Measurements from ENCODE around the gene C5AR2. TPM values are rescaled to one million over a fixed set of nuclear protein-coding genes. Genes with fewer than 3 reads are reported as not detected.

Gene C5AR2
- polyA plus RNA-seq, 1 experiment: not detected

- no peak for DNase-seq (ENCODE audit: low read depth, low spot score)
- Histone ChIP-seq H3K9me3 (ENCODE audit: control insufficient read depth, insufficient read depth, low read length) (no peaks in the 10 kb centered on the region), H3K27me3 (ENCODE audit: control insufficient read depth, insufficient read depth, low read length) (no peaks in the 10 kb centered on the region), H3K4me3 (ENCODE audit: low read depth, low read length) (no peak overlapping the region), H3K27ac (ENCODE audit: low read depth, low read length) (no peak overlapping the region)
- ChIA-PET POLR2A (no interaction called here), CTCF (interaction anchor here (1.8 kb wide), 1 partner anchor 47 kb away, joined by 5 read pairs; the partner anchor contains the start of gene DHX34)
- TF ChIP-seq CTCF (IDR thresholded peaks at IDR 0.05; ENCODE audit: low read depth, low read length): no peak
Measured at GRCh38 chr19:47302249-47302648, 29.7 kb upstream of the C5AR2 start.

GRCh38 chr19:47303966-47304365 lies 28.0 kb upstream of the C5AR2 start:
- no peak for TF ChIP-seq CTCF (IDR thresholded peaks at IDR 0.05; ENCODE audit: low read depth, low read length)

GRCh38 chr19:47305309-47305751 lies 26.6 kb upstream of the C5AR2 start:
- CTCF ChIA-PET: interaction anchor here (0.6 to 1.8 kb wide), 16 partner anchors 9 to 128 kb away, joined by 3 to 16 read pairs (median 4); partner anchors contain the start of gene DHX34
- POLR2A ChIA-PET: interaction anchor here (0.7 kb wide), 5 partner anchors 29 to 517 kb away, joined by 4 to 8 read pairs (median 6); partner anchors contain the start of gene SLC1A5

More at GRCh38 chr19:47303966-47304365, 28.0 kb upstream of the C5AR2 start:
- Histone ChIP-seq H3K9me3 (ENCODE audit: control insufficient read depth, insufficient read depth, low read length) (no peaks in the 10 kb centered on the region), H3K4me3 (ENCODE audit: low read depth, low read length) (no peak overlapping the region), H3K27ac (ENCODE audit: low read depth, low read length) (no peak overlapping the region), H3K27me3 (ENCODE audit: control insufficient read depth, insufficient read depth, low read length) (no peaks in the 10 kb centered on the region)
- no peak for DNase-seq (ENCODE audit: low read depth, low spot score)
- CTCF ChIA-PET: interaction anchor here (1.1 to 1.8 kb wide), 3 partner anchors 8 to 45 kb away, joined by 5 to 7 read pairs (median 6); partner anchors contain the start of gene DHX34
- POLR2A ChIA-PET: no interaction called here

GRCh38 chr19:47306303-47306702 lies 25.7 kb upstream of the C5AR2 start:
- Histone ChIP-seq H3K4me3 (ENCODE audit: low read depth, low read length) (no peak overlapping the region), H3K27ac (ENCODE audit: low read depth, low read length) (no peak overlapping the region), H3K9me3 (ENCODE audit: control insufficient read depth, insufficient read depth, low read length) (no peaks in the 10 kb centered on the region), H3K27me3 (ENCODE audit: control insufficient read depth, insufficient read depth, low read length) (no peaks in the 10 kb centered on the region)
- no peak for TF ChIP-seq CTCF (IDR thresholded peaks at IDR 0.05; ENCODE audit: low read depth, low read length)
- ChIA-PET POLR2A (interaction anchor here (0.7 kb wide), 1 partner anchor 59 kb away, joined by 6 read pairs; no protein-coding TSS in a partner anchor), CTCF (interaction anchor here (0.6 to 0.9 kb wide), 2 partner anchors 13 to 43 kb away, joined by 3 to 4 read pairs; partner anchors contain the start of gene DHX34)
- DNase-seq (ENCODE audit: low read depth, low spot score): no peak

More at GRCh38 chr19:47305309-47305751, 26.6 kb upstream of the C5AR2 start:
- no peaks in the 10 kb centered on the region for H3K27me3 ChIP-seq (ENCODE audit: control insufficient read depth, insufficient read depth, low read length)
- no peaks in the 10 kb centered on the region for H3K9me3 ChIP-seq (ENCODE audit: control insufficient read depth, insufficient read depth, low read length)
- H3K27ac ChIP-seq (ENCODE audit: low read depth, low read length): peak overlapping the region; percentile 21
- TF ChIP-seq CTCF (IDR thresholded peaks at IDR 0.05; ENCODE audit: low read depth, low read length): peak; percentile 98
- peak; percentile 78 for DNase-seq (ENCODE audit: low read depth, low spot score)
- H3K4me3 ChIP-seq (ENCODE audit: low read depth, low read length): peak overlapping the region; percentile 27

GRCh38 chr19:47309038-47309437 lies 22.9 kb upstream of the C5AR2 start:
- H3K9me3 ChIP-seq (ENCODE audit: control insufficient read depth, insufficient read depth, low read length): no peaks in the 10 kb centered on the region
- DNase-seq (ENCODE audit: low read depth, low spot score): no peak
- ChIA-PET CTCF (interaction anchor here (0.9 to 1.9 kb wide), 4 partner anchors 16 to 83 kb away, joined by 3 to 14 read pairs (median 5); partner anchors contain the start of gene DHX34), POLR2A (interaction anchor here (0.7 kb wide), 1 partner anchor 43 kb away, joined by 9 read pairs; no protein-coding TSS in a partner anchor)
- no peaks in the 10 kb centered on the region for H3K27me3 ChIP-seq (ENCODE audit: control insufficient read depth, insufficient read depth, low read length)
- H3K27ac ChIP-seq (ENCODE audit: low read depth, low read length): no peak overlapping the region
- no peak overlapping the region for H3K4me3 ChIP-seq (ENCODE audit: low read depth, low read length)
- no peak for TF ChIP-seq CTCF (IDR thresholded peaks at IDR 0.05; ENCODE audit: low read depth, low read length)
